GM18868 (cell line): ENCODE data around the gene ZNF878.
"Not testable (repeated sequence)": the region's sequence is repeated elsewhere in the genome, so short reads cannot be mapped to it uniquely, and the experiment has no call there.

Experiments
- ATAC-seq: cut with Tn5 transposase; IDR thresholded peaks from one replicate; pipeline ENCODE4 v1.9.1; 2021; ENCODE audit warnings: mild to moderate bottlenecking, moderate library complexity; ENCODE audit not compliant: unreplicated experiment

Gene ZNF878

GRCh38 chr19:12052497-12053169 is at the start of gene ZNF878:
TSS of gene ZNF878 (minus strand) at chr19:12052961. CDS start at chr19:12052801, 160 bp downstream.
- ATAC-seq = peak; percentile 87

DNA sequence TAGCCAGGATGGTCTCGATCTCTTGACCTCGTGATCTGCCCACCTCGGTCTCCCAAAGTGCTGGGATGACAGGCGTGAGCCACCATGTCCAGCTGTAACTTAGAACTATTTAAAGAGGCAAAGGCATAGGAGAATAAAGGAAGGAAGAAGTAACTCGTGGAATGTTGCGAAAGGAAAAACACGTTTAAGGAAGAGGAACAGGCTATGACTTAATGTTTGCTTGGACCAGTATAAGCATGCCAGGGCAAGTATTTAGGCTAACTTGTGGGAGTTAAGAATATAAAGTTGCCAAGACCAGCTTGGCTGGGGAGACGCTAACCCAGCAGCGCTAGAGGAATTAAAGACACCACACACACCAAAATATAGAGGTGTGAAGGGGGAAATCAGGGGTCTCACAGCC is 45.3 kb upstream of the ZNF878 start:
- no peak for ATAC-seq

- ATAC-seq = no peak
These were observed 42.5 kb upstream of the ZNF878 start for GRCh38 chr19:12095111-12095790.

- ATAC-seq = no peak
These were observed 41.0 kb upstream of the ZNF878 start for GRCh38 chr19:12093777-12094176.

DNA sequence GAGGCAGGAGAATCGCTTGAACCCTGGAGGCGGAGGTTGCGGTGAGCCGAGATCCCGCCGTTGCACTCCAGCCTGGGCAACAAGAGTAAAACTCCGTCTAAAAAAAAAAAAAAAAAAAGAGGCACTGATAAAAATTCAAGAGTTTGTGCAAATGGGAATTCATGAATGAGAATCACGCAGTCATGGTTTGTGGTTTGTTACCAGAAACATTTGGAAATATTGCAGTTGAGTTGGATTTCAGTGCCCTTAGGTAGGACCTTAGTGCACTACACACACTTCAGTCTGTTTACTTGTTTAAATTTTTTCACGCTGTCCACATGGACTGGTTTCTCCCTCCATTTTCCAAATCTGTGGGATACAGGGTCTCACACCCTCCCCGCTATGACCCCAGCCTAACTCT is 40.2 kb upstream of the ZNF878 start:
- ATAC-seq = no peak

DNA sequence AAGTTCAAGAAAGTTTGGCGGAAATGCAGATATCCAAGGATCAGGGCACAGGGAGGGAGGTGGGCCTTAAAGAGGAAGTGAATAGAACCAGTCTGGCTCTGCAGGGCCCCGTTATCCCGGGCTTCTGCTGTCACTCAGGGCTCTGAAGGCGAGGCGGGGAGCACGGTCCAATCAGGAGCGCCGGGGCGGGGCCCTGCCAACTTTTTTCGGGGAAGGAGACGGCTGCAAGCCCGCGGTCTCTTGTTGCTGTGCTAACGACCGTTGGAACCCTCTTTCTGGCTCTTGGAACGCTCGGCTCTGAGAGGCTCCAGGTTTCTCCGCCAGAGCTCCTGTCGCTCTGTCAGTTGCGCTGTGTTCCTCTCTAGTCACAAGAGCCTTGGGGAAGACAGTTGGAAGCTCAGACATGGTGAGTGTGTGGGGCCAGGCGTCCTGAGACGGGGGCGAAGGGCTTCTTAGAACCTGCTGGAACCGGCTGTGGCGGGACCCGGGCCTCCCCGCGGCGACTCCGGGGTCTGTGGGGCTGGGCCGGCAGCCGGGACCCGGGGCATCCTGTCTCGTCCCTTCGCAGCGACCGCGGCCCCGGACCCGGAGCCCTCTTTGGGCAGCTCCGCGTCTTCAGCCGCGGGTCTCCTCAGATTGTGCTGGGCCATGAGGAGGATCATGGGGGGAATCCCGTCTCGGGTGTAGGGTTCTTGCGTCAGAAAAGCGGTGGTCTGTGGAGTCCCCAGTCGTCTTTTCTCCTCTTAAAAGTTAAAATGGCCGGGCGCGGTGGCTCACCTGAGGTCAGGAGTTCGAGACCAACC is 39.5 kb upstream of the ZNF878 start:
- peak; percentile 65 for ATAC-seq

DNA sequence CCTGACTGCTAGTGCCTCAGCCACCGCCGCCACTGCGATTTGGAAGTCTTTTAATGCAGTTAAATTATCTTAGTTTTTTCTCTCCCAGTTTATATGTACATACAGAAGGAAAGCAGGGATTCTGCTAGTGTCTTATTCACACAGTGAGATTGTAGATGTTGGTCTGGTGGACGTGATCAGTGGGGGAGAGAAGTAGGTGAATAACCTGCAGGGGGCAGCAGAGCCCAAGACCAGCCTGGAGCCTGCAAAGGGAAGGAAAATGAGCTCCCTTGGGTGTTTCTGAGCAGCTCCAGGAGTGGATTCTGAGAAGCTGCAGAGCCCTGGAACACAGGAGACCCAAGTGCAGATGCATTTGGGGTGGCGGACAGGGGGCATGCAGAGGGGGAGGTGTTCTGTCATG is 38.0 kb upstream of the ZNF878 start:
- no peak for ATAC-seq

- no peak for ATAC-seq
These were observed 32.5 kb upstream of the ZNF878 start for GRCh38 chr19:12085074-12085818.

DNA sequence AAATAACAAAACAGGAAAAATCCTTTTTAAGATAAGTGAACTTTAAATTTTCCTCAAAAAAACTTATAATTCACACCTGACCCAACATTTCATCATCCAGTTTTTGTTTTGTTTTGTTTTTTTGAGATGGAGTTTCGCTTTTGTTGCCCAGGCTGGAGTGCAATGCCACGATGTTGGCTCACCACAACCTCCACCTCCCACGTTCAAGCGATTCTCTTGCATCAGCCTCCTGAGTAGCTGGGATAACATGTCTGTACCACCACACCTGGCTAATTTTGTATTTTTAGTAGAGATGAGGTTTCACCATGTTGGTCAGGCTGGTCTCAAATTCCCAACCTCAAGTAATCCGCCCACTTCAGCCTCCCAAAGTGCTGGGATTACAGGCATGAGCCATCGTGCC is 30.6 kb upstream of the ZNF878 start:
- ATAC-seq = not testable (repeated sequence)

DNA sequence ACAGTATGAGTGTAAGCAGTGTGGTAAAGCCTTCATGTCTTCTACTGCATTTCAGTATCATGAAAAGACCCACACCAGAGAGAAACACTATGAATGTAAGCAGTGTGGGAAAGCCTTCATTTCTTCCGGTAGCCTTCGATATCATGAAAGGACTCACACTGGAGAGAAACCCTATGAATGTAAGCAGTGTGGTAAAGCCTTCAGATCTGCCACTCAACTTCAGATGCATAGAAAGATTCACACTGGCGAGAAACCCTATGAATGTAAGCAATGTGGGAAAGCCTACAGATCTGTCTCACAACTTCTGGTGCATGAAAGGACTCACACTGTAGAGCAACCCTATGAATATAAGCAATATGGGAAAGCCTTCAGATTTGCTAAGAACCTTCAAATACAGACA is 24.6 kb upstream of the ZNF878 start:
- ATAC-seq = no peak

DNA sequence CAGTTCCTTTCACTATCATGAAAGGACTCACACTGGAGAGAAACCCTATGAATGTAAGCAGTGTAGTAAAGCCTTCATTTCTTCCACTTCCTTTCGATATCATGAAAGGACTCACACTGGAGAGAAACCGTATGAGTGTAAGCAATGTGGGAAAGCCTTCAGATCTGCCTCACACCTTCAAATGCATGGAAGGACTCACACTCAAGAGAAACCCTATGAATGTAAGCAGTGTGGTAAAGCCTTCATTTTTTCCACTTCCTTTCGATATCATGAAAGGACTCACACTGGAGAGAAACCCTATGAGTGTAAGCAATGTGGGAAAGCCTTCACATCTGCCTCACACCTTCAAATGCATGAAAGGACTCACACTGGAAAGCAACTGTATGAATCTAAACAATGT is 23.6 kb upstream of the ZNF878 start:
- not testable (repeated sequence) for ATAC-seq

GRCh38 chr19:12075538-12076139 is 22.9 kb upstream of the ZNF878 start:
- no peak for ATAC-seq

- peak; percentile 57 for ATAC-seq
These were observed 12.1 kb upstream of the ZNF878 start, which contains the start of gene ZNF844 for GRCh38 chr19:12064590-12065538. TSS of gene ZNF844 (plus strand) at chr19:12064731. CDS start at chr19:12064874, 143 bp downstream.

GRCh38 chr19:12055784-12056183 is 3.0 kb upstream of the ZNF878 start:
- ATAC-seq = no peak

DNA sequence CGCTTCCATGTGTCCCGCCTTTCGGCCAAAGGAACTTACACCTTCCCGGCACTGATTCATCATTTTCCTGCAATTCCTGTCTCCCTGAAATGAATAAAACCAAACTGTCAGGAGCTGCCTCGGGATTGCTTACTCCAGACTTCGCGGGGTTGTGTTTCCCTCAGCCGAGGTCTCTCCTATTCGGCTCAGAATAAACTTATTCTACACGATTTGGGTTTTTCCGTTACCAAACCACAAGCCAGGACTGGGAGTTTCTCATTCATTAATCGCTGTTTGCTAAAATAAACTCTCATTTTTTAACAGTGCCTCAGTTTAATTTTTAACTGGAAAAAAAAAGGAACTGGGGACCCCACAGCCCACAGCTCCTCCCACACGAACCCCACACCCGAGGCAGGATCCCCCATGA is 667 bp downstream of the ZNF878 start:
- peak; percentile 10 for ATAC-seq

DNA sequence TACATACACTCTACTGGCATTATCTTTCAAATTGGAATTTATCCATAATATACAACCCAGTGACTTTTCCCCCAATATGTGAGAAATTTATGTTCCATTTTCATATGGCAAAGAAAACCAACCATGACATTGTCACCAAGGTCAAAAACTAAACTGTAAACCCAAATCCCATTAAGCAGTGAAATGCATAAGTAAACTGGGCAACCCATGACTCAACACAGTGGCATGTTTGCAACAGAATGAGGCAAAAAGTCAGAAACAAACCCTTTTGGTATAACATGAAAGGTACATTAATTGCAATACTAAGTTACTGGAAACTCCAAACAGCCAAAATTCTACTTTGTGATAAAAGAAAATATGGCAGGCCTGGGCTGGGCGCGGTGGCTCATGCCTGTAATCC is 4.9 kb downstream of the ZNF878 start:
- no peak for ATAC-seq

DNA sequence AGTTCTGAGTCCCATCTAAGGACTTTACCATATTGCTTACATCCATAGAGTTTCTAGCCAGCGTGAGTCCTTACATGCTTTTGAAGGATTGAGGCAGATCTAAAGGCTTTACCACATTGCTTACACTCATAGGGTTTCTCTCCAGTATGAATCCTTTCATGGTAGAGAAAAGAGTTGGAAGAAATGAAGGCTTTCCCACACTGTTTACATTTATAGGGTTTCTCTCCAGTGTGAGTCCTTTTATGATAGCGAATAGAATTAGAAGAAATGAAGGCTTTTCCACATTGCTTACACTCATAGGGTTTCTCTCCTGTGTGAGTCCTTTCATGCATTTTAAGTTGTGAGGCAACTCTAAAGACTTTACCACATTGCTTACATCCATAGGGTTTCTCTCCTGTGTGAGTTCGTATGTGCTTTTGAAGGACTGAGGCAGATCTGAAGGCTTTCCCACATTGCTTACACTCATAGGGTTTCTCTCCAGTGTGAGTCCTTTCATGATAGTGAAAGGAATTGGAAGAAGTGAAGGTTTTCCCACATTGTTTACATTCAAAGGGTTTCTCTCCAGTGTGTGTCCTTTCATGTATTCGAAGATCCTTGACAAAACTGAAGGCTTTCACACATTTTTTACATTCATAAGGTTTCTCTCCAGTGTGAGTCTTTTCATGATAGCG is 8.9 kb downstream of the ZNF878 start:
- no peak for ATAC-seq

GRCh38 chr19:12042893-12043292 is 9.9 kb downstream of the ZNF878 start:
- no peak for ATAC-seq
